Smooth muscle cell (in vitro differentiated cells): ENCODE results near the gene FOXQ1. TPM values are rescaled to one million over a fixed set of nuclear protein-coding genes. Genes with fewer than 3 reads are reported as not detected.

ENCODE experiments used
- DNase-seq: peaks from one replicate; lab custom pipeline; 2025; ENCODE audit not compliant: unreplicated experiment; lab: John Stamatoyannopoulos, UW
- H2AFZ ChIP-seq: fragments of 200-600 bp; sonication (generic); 2 replicates; pipeline ENCODE4 v1.6.0; 2016; ENCODE audit warnings: antibody characterized with exemption, low read depth, mild to moderate bottlenecking
- H3F3A ChIP-seq: fragments of 200-600 bp; sonication (generic); 2 replicates; pipeline ENCODE4 v1.6.0; 2017; ENCODE audit warnings: antibody characterized with exemption, low read depth
- H3K27ac ChIP-seq: fragments of 200-600 bp; sonication (generic); 2 replicates; pipeline ENCODE4 v1.5.1; 2016; ENCODE audit warnings: low read depth, mild to moderate bottlenecking
- H3K27me3 ChIP-seq: fragments of 200-600 bp; sonication (generic); 2 replicates; pipeline ENCODE4 v1.6.1; 2016; ENCODE audit warnings: low read depth, mild to moderate bottlenecking
- H3K36me3 ChIP-seq: fragments of 200-600 bp; sonication (generic); 2 replicates; pipeline ENCODE4 v1.5.1; 2016; ENCODE audit warnings: low read depth
- H3K4me1 ChIP-seq: fragments of 200-600 bp; sonication (generic); 2 replicates; pipeline ENCODE4 v1.5.1; 2016; ENCODE audit warnings: low read depth
- H3K4me2 ChIP-seq: fragments of 200-600 bp; sonication (generic); 2 replicates; pipeline ENCODE4 v1.6.0; 2016; ENCODE audit warnings: mild to moderate bottlenecking
- H3K4me3 ChIP-seq: fragments of 200-600 bp; sonication (generic); 2 replicates; pipeline ENCODE4 v1.5.1; 2016; ENCODE audit warnings: mild to moderate bottlenecking
- H3K79me2 ChIP-seq: fragments of 200-600 bp; sonication (generic); 2 replicates; pipeline ENCODE4 v1.6.0; 2016; ENCODE audit warnings: low read depth, mild to moderate bottlenecking
- H3K9ac ChIP-seq: fragments of 200-600 bp; sonication (generic); 2 replicates; pipeline ENCODE4 v1.6.0; 2016; ENCODE audit warnings: low read depth
- H3K9me3 ChIP-seq: fragments of 200-600 bp; sonication (generic); replicated peaks from 2 replicates; pipeline ENCODE4 v1.5.1; 2016; ENCODE audit warnings: low read depth
- H4K20me1 ChIP-seq: fragments of 200-600 bp; sonication (generic); 2 replicates; pipeline ENCODE4 v1.6.0; 2016; ENCODE audit warnings: low read depth
- CTCF ChIP-seq: fragments of 200-600 bp; sonication (generic); IDR thresholded peaks from 2 replicates; pipeline ENCODE4 v1.5.1; 2017; ENCODE audit warnings: borderline replicate concordance, mild to moderate bottlenecking, antibody characterized with exemption; ENCODE audit not compliant: insufficient read depth, poor library complexity, severe bottlenecking
- WGBS: methylation state at CpG from one replicate; pipeline ENCODE4 v1.1.7; 2016; ENCODE audit warnings: low lambda C conversion rate; 5-methylcytosine and 5-hydroxymethylcytosine counted together
- polyA plus RNA-seq: library from polyadenylated mRNA; unstranded; fragments of >200 nt; fragmentation: Nextera tagmentation; extraction: Ambion mirVana; gene quantifications from 2 replicates; pipeline ENCODE4 v1.2.1, GENCODE V29; 2016
- total RNA-seq: library from RNA; depleted of rRNA; stranded (reverse); fragments of >200 nt; gene quantifications from 2 replicates; pipeline ENCODE4 v1.2.3, GENCODE V29; 2014

The FOXQ1 gene
- total and polyA plus RNA-seq, 2 experiments from 2014 or later: 6.6 to 10.0 TPM

GRCh38 chr6:1328129-1328800, 16.4 kb downstream of the FOXQ1 start:
- WGBS: 90% methylated on average over 2 of the region's 2 CpGs

GRCh38 chr6:1329708-1330107, 17.8 kb downstream of the FOXQ1 start:
- H3K9ac ChIP-seq: no peak overlapping the region
- no peak overlapping the region for H3K4me3 ChIP-seq
- no peaks in the 10 kb centered on the region for H3K79me2 ChIP-seq
- H3F3A ChIP-seq: peaks cover 6% of the 10 kb centered on the region
- TF ChIP-seq CTCF: no peak
- H3K4me1 ChIP-seq: peaks cover 3% of the 10 kb centered on the region
- H3K27ac ChIP-seq: no peak overlapping the region
- no peak overlapping the region for H3K4me2 ChIP-seq
- no peaks in the 10 kb centered on the region for H3K27me3 ChIP-seq
- no peaks in the 10 kb centered on the region for H3K9me3 ChIP-seq
- H3K36me3 ChIP-seq: no peaks in the 10 kb centered on the region
- DNase-seq: no peak
- H4K20me1 ChIP-seq: no peaks in the 10 kb centered on the region
- H2AFZ ChIP-seq: no peak overlapping the region

More at GRCh38 chr6:1328129-1328800, 16.4 kb downstream of the FOXQ1 start:
- Histone ChIP-seq H3K9ac (no peak overlapping the region), H3K79me2 (no peaks in the 10 kb centered on the region), H3K9me3 (no peaks in the 10 kb centered on the region), H3F3A (no peaks in the 10 kb centered on the region), H3K27me3 (no peaks in the 10 kb centered on the region), H2AFZ (no peak overlapping the region), H4K20me1 (no peaks in the 10 kb centered on the region), H3K4me3 (no peak overlapping the region), H3K4me2 (no peak overlapping the region), H3K27ac (no peak overlapping the region), H3K36me3 (no peaks in the 10 kb centered on the region), H3K4me1 (no peaks in the 10 kb centered on the region)
- no peak for DNase-seq
- TF ChIP-seq CTCF: no peak

- Histone ChIP-seq H2AFZ (peak overlapping the region; percentile 61), H4K20me1 (no peaks in the 10 kb centered on the region), H3K27me3 (no peaks in the 10 kb centered on the region), H3K4me1 (peaks cover 14% of the 10 kb centered on the region), H3K4me3 (no peak overlapping the region), H3K9ac (no peak overlapping the region), H3K36me3 (no peaks in the 10 kb centered on the region), H3K79me2 (no peaks in the 10 kb centered on the region), H3K4me2 (peak overlapping the region; percentile 72), H3K9me3 (no peaks in the 10 kb centered on the region), H3K27ac (peak overlapping the region; percentile 74), H3F3A (peaks cover 12% of the 10 kb centered on the region)
- TF ChIP-seq CTCF: no peak
- WGBS: 22% methylated on average over 11 of the region's 11 CpGs
- no peak for DNase-seq
Observed at GRCh38 chr6:1334684-1335083, 22.8 kb downstream of the FOXQ1 start.
